ENCODE results near the gene ZSWIM2.
A peak's percentile ranks its signal among the peaks of the same experiment; 100 is the strongest.
"Not testable (repeated sequence)": the region's sequence is repeated elsewhere in the genome, so short reads cannot be mapped to it uniquely, and the experiment has no call there.

ZSWIM2 gene

GRCh38 chr2:186848873-186849578 is at the start of gene ZSWIM2:
Gene ZSWIM2, minus strand, starts transcription at chr2:186849170. Its CDS starts 40 bp downstream, at chr2:186849130.
- Histone ChIP-seq H3K4me1 (ENCODE audit: control insufficient read depth, insufficient read depth, low read length) (no peaks in the 10 kb centered on the region), H3K36me3 (ENCODE audit: control insufficient read depth, insufficient read depth, low read length) (no peaks in the 10 kb centered on the region), H3K9me3 (ENCODE audit: control insufficient read depth, insufficient read depth, low read length) (no peaks in the 10 kb centered on the region), H3K27me3 (ENCODE audit: control insufficient read depth, insufficient read depth, low read length) (peaks cover 9% of the 10 kb centered on the region), H3K9ac (ENCODE audit: low read depth, low read length) (no peak within 1 kb of the TSS), H3K4me3 (ENCODE audit: low read depth, low read length) (peak within 1 kb of the TSS; percentile 76)

GRCh38 chr2:186896220-186896619 is 47.2 kb upstream of the ZSWIM2 start:
- not testable (repeated sequence) for H3K27me3 ChIP-seq (ENCODE audit: control insufficient read depth, insufficient read depth, low read length); H3K9ac ChIP-seq (ENCODE audit: low read depth, low read length); H3K9me3 ChIP-seq (ENCODE audit: control insufficient read depth, insufficient read depth, low read length); H3K4me3 ChIP-seq (ENCODE audit: low read depth, low read length); H3K36me3 ChIP-seq (ENCODE audit: control insufficient read depth, insufficient read depth, low read length); H3K4me1 ChIP-seq (ENCODE audit: control insufficient read depth, insufficient read depth, low read length)

- Histone ChIP-seq H3K9me3 (ENCODE audit: control insufficient read depth, insufficient read depth, low read length) (no peaks in the 10 kb centered on the region), H3K36me3 (ENCODE audit: control insufficient read depth, insufficient read depth, low read length) (no peaks in the 10 kb centered on the region), H3K4me1 (ENCODE audit: control insufficient read depth, insufficient read depth, low read length) (no peaks in the 10 kb centered on the region), H3K4me3 (ENCODE audit: low read depth, low read length) (no peak overlapping the region), H3K27me3 (ENCODE audit: control insufficient read depth, insufficient read depth, low read length) (no peaks in the 10 kb centered on the region), H3K9ac (ENCODE audit: low read depth, low read length) (no peak overlapping the region)
Measured at GRCh38 chr2:186895451-186895850, 46.5 kb upstream of the ZSWIM2 start.

DNA sequence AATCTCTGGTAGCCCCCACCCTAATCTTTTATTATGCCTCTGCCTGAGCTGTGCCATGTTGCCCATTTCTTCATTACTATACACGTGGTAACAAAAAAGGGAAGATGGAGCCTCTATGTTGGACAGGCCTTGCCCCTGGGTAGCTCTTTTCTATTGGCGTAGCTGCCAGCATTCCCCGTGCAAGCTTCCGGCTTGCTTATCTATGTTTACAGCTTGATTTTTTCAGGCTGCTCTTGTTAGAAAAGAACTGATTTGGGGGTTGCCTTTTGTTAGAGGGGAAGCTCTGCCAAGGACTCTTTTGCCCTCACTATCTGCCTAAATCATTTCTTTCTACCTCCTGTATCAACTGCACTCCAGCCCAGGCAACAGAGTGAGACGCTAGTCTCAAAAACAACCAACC is 45.5 kb upstream of the ZSWIM2 start:
- no peaks in the 10 kb centered on the region for H3K36me3 ChIP-seq (ENCODE audit: control insufficient read depth, insufficient read depth, low read length)
- no peak overlapping the region for H3K9ac ChIP-seq (ENCODE audit: low read depth, low read length)
- no peak overlapping the region for H3K4me3 ChIP-seq (ENCODE audit: low read depth, low read length)
- H3K4me1 ChIP-seq (ENCODE audit: control insufficient read depth, insufficient read depth, low read length) = no peaks in the 10 kb centered on the region
- no peaks in the 10 kb centered on the region for H3K9me3 ChIP-seq (ENCODE audit: control insufficient read depth, insufficient read depth, low read length)
- H3K27me3 ChIP-seq (ENCODE audit: control insufficient read depth, insufficient read depth, low read length) = no peaks in the 10 kb centered on the region

DNA sequence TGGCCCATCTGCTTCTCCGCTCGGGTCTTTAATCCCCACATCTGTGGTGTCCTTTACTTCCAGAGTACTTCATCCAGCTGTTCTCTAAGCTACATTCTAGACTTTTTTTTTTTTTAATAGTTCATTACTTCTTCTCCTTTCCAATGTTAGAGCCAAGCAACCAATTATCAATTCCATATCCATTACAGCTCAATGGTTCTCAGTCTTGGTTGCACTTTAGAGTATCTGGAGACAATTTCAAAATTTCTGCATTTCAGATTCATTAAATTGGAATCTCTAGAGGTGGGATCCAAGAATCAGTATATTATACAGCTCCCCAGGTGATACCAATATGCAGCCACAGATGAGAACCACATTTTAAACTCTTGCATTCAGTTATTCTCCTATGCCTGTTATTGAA is 43.9 kb upstream of the ZSWIM2 start:
- Histone ChIP-seq H3K9ac (ENCODE audit: low read depth, low read length) (no peak overlapping the region), H3K27me3 (ENCODE audit: control insufficient read depth, insufficient read depth, low read length) (no peaks in the 10 kb centered on the region), H3K36me3 (ENCODE audit: control insufficient read depth, insufficient read depth, low read length) (no peaks in the 10 kb centered on the region), H3K4me1 (ENCODE audit: control insufficient read depth, insufficient read depth, low read length) (no peaks in the 10 kb centered on the region), H3K4me3 (ENCODE audit: low read depth, low read length) (no peak overlapping the region), H3K9me3 (ENCODE audit: control insufficient read depth, insufficient read depth, low read length) (no peaks in the 10 kb centered on the region)

DNA sequence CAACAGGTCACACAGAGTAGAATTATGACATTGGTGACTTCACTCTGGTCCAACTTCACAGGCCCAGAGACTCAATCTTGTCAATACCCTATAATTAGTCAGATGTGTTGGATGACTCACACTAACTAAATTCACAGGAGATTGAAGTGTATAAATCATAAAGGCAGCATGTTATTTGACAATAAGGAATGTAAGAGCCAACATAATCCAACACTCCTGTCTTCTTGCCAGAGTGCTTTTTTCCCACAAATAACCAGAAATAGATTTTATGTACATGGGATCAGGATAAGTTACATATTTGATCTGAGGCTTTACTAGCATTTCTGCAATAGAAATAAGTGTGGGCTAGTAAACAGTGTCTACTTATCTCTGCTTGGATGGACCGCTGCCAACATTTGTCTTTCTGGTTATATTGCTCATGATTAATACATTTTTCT is 42.2 kb upstream of the ZSWIM2 start:
- H3K9ac ChIP-seq (ENCODE audit: low read depth, low read length) = no peak overlapping the region
- no peaks in the 10 kb centered on the region for H3K36me3 ChIP-seq (ENCODE audit: control insufficient read depth, insufficient read depth, low read length)
- H3K9me3 ChIP-seq (ENCODE audit: control insufficient read depth, insufficient read depth, low read length) = no peaks in the 10 kb centered on the region
- no peaks in the 10 kb centered on the region for H3K4me1 ChIP-seq (ENCODE audit: control insufficient read depth, insufficient read depth, low read length)
- H3K27me3 ChIP-seq (ENCODE audit: control insufficient read depth, insufficient read depth, low read length) = no peaks in the 10 kb centered on the region
- no peak overlapping the region for H3K4me3 ChIP-seq (ENCODE audit: low read depth, low read length)

GRCh38 chr2:186889101-186889879 is 40.3 kb upstream of the ZSWIM2 start:
- Histone ChIP-seq H3K9ac (ENCODE audit: low read depth, low read length) (no peak overlapping the region), H3K4me3 (ENCODE audit: low read depth, low read length) (no peak overlapping the region), H3K9me3 (ENCODE audit: control insufficient read depth, insufficient read depth, low read length) (no peaks in the 10 kb centered on the region), H3K4me1 (ENCODE audit: control insufficient read depth, insufficient read depth, low read length) (no peaks in the 10 kb centered on the region), H3K27me3 (ENCODE audit: control insufficient read depth, insufficient read depth, low read length) (no peaks in the 10 kb centered on the region), H3K36me3 (ENCODE audit: control insufficient read depth, insufficient read depth, low read length) (no peaks in the 10 kb centered on the region)

- no peaks in the 10 kb centered on the region for H3K9me3 ChIP-seq (ENCODE audit: control insufficient read depth, insufficient read depth, low read length)
- H3K4me1 ChIP-seq (ENCODE audit: control insufficient read depth, insufficient read depth, low read length) = no peaks in the 10 kb centered on the region
- H3K36me3 ChIP-seq (ENCODE audit: control insufficient read depth, insufficient read depth, low read length) = no peaks in the 10 kb centered on the region
- no peak overlapping the region for H3K4me3 ChIP-seq (ENCODE audit: low read depth, low read length)
- H3K9ac ChIP-seq (ENCODE audit: low read depth, low read length) = no peak overlapping the region
- no peaks in the 10 kb centered on the region for H3K27me3 ChIP-seq (ENCODE audit: control insufficient read depth, insufficient read depth, low read length)
Measured at GRCh38 chr2:186887107-186888090, 38.4 kb upstream of the ZSWIM2 start.

DNA sequence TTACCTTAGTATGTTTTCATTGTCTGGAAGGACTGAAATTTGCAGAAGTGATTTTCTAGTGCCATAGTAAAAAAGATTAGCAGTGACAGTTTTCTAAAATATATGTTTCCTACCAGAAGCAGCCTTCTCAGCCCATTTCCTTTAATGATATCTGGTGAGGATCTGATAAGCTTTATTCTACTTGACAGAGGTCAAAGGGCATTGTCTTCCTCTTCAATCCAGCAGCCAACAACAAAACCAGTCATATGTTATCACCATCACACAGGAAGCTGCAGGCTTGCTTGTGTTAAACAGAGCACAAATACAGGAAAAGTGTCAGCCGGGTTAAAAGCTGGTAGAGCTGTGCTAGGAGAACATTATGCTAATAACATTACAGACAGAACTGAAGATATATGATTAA is 35.6 kb upstream of the ZSWIM2 start:
- Histone ChIP-seq H3K9me3 (ENCODE audit: control insufficient read depth, insufficient read depth, low read length) (no peaks in the 10 kb centered on the region), H3K9ac (ENCODE audit: low read depth, low read length) (no peak overlapping the region), H3K36me3 (ENCODE audit: control insufficient read depth, insufficient read depth, low read length) (no peaks in the 10 kb centered on the region), H3K4me3 (ENCODE audit: low read depth, low read length) (no peak overlapping the region), H3K27me3 (ENCODE audit: control insufficient read depth, insufficient read depth, low read length) (no peaks in the 10 kb centered on the region), H3K4me1 (ENCODE audit: control insufficient read depth, insufficient read depth, low read length) (no peaks in the 10 kb centered on the region)

GRCh38 chr2:186883666-186884065 is 34.7 kb upstream of the ZSWIM2 start:
- Histone ChIP-seq H3K4me1 (ENCODE audit: control insufficient read depth, insufficient read depth, low read length) (no peaks in the 10 kb centered on the region), H3K9me3 (ENCODE audit: control insufficient read depth, insufficient read depth, low read length) (no peaks in the 10 kb centered on the region), H3K9ac (ENCODE audit: low read depth, low read length) (no peak overlapping the region), H3K27me3 (ENCODE audit: control insufficient read depth, insufficient read depth, low read length) (no peaks in the 10 kb centered on the region), H3K4me3 (ENCODE audit: low read depth, low read length) (no peak overlapping the region), H3K36me3 (ENCODE audit: control insufficient read depth, insufficient read depth, low read length) (no peaks in the 10 kb centered on the region)

DNA sequence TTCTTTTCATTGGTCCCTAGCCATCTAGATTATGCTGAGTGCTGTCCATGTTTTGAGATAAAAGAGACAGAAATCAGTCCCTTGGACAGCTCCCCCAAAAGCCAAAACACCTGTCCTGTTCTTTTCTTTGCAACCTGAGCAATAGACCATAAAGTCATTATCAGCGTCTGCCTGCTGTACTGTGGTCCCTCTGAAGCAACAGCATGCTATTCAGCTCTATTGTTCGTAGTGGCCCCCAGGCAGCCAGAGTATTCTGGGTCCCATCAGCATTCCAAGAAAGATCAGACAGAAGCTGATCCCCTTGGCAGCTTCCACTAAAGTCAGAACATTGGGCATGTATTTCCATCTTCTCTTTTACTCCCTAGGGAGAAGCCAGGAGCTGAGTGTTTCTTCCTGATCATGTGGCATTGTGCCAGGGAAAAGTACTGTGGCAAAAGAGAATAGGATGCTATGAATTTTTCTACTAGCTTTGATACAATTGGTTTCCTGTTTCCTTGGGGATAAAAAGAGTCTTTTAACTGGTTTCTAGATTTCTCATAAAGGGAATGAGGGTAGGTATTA is 33.6 kb upstream of the ZSWIM2 start:
- Histone ChIP-seq H3K36me3 (ENCODE audit: control insufficient read depth, insufficient read depth, low read length) (no peaks in the 10 kb centered on the region), H3K27me3 (ENCODE audit: control insufficient read depth, insufficient read depth, low read length) (no peaks in the 10 kb centered on the region), H3K9me3 (ENCODE audit: control insufficient read depth, insufficient read depth, low read length) (no peaks in the 10 kb centered on the region), H3K4me3 (ENCODE audit: low read depth, low read length) (no peak overlapping the region), H3K4me1 (ENCODE audit: control insufficient read depth, insufficient read depth, low read length) (no peaks in the 10 kb centered on the region), H3K9ac (ENCODE audit: low read depth, low read length) (no peak overlapping the region)

Data from iPS-15b (cell line).